AG20443 (cell line): ENCODE data around the gene RPS29.
A peak's percentile ranks its signal among the peaks of the same experiment; 100 is the strongest.

Source experiments
- DNase-seq: peaks from one replicate; pipeline ENCODE4 v3.0.0; 2012; ENCODE audit warnings: low spot score, mixed read lengths

Gene RPS29

GRCh38 chr14:49598189-49598484 is 12.0 kb upstream of the RPS29 start:
- no peak for DNase-seq

GRCh38 chr14:49594347-49595091 is 8.3 kb upstream of the RPS29 start:
- DNase-seq: peak; percentile 18

DNA sequence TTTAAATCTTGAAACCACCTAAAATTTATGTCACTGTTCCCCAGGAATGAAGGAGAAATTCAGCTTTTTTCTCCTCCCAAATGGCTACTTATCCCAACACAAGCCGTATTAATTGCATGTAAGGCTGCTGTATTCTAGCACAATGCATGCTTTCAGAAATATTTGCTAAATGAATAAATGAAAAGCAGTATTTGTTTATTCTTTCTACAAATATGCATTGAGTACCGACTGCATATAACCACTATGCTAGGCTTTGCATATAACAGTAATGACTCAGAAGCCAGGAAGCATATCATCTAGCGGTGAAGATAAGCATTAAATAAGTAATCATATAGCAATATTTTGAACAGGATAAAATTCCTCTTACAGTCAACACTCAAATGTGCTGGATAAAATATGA is 6.8 kb upstream of the RPS29 start:
- no peak for DNase-seq

DNA sequence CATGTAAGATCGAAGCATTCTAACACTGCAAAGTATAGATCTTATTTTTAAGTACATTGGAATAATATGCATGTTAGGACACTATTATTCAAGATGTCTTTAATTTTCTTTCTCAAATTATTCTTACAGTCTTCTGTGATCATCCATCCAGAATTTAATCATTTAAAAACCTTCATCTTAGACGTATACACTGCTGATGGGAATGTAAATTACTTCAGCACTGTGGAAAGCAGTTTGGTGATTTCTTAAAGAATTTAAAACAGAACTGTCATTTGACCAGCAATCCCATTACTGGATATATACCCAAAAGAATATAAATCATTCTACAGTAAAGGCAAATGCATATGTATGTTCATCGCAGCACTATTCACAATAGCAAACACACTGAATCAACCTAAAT is 3.2 kb upstream of the RPS29 start:
- no peak for DNase-seq

GRCh38 chr14:49586673-49587460 is 687 bp upstream of the RPS29 start:
- peak; percentile 54 for DNase-seq

GRCh38 chr14:49584981-49585640 is 1.1 kb downstream of the RPS29 start:
- peak; percentile 8 for DNase-seq

DNA sequence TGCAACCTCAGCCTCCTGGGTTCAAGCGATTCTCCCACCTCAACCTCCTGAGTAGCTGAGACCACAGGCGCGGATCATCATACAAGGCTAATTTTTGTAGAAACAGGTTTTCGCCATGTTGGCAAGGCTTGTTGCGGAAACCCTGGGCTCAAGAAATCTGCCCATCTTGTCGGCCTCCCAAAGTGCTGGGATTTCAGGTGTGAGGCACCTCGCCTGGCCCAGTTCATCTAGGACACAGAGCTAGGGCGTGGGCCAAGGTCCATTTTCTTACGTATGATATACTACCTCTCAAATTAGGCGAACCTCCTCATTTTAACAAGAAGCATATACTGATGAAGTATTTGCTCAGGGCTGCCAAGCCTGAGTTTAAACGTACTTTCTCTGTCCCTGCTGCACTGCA is 2.1 kb downstream of the RPS29 start:
- DNase-seq: no peak

GRCh38 chr14:49583629-49584028 is 2.6 kb downstream of the RPS29 start:
- DNase-seq: no peak

DNA sequence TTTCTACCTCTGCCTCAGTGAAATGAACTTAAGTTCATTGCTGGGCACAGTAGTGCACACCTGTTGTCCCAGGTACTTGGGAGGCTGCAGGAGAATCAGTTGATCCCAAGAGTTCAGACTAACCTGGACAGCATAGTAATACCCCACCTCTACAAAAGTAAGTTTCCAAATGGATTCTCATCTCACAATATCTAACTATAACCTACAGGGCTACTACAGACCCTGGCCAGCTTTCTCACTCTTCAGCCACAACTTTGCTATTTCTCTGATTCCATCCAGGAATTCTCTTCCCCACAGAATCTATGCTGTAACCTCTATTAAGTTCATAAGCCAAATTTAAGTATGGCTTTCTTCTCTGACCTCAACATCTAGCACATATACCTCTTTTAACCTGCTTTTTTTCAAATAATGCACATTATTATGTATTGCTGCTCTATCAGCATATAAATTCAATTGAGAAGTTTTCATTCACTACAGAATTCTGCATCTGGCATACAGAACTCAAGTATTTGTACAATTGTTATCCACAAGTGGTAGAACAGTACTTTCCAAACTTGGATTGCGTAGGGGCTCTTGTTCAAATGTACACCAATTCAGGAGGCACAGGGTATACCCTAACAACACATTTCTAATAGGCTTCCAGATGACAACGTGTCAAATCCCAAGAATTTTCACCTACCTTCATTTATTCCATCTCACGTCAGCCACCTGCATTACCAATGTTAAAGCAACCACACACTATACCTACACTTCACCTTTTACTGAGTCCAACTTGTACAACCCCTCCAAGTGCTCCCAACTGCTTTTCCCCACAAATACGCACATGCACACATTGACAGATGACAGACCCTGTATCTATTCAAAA is 3.8 kb downstream of the RPS29 start:
- DNase-seq: no peak

GRCh38 chr14:49581209-49582112 is 4.7 kb downstream of the RPS29 start:
- no peak for DNase-seq

GRCh38 chr14:49579841-49580240 is 6.3 kb downstream of the RPS29 start:
- DNase-seq: no peak

DNA sequence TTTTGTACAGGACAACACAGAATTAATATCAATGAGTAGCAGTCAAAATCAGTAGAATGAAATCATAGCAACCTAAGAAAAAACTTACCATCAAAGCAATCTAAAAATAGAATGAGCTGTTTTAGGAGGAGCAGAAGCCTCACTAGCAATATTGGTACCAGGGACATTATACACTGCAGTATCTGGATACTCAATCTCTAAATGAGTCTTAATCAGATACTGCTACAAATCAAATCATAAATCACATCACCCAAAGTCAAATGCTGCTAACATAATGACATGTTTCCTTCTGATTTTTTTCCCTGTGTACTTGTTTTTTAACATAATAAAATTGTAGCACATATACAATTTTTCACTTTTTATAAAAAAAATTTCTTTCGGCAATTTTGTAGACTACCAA is 8.0 kb downstream of the RPS29 start:
- no peak for DNase-seq

DNA sequence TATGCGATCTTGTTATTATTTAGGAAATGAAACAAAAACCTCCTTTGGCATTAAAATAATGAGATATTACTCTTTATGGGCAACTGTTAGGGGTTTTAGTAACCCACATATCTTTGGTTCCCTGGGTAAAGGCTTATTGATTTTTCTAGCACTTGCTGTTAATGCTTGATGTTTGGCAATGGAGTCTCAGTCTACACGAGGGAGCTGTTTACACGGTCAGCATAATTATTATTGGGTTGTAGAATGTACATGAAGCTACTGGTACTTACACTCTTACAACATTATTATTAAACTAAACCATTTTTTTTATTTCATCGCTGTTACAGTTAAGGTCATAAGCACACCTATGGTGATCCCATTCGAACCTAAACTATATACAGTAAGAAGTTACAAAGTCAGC is 12.1 kb downstream of the RPS29 start:
- DNase-seq: no peak

DNA sequence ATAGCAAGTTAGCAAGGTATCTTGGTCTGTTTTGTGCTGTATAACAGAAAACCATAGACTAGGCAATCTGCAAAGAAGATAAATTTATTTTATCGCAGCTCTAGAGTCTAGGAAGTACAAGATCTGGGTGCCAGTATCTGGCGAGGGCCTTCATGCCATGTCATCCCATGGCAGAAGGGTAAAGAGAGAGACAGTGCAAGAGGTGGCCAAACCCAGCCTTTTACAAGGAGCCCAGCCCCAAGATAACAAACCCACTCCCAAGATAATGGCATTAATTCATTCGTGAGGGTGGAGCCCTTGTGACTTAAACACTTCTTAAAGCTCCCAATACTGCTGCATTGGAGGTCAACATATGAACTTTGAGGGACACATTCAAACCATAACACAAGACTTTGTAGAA is 16.9 kb downstream of the RPS29 start:
- DNase-seq: no peak

DNA sequence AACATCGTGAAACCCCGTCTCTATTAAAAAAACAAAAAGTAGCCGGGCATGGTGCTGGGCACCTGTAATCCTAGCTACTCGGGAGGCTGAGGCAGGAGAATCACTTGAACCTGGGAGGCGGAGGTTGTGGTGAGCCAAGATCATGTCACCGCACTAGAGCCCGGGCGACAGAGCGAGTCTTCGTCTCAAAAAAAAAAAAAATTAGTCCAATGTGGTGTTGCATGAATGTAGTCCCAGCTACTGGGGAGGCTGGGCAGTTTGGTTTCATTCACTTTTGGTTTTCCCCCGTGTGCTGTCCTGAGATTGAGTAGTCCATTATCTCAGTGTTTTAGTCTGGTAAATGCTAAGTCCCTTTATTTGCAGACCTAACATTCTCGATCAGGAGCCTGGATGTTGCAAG is 19.5 kb downstream of the RPS29 start:
- DNase-seq: no peak

GRCh38 chr14:49559979-49560768 is 26.0 kb downstream of the RPS29 start:
- no peak for DNase-seq

DNA sequence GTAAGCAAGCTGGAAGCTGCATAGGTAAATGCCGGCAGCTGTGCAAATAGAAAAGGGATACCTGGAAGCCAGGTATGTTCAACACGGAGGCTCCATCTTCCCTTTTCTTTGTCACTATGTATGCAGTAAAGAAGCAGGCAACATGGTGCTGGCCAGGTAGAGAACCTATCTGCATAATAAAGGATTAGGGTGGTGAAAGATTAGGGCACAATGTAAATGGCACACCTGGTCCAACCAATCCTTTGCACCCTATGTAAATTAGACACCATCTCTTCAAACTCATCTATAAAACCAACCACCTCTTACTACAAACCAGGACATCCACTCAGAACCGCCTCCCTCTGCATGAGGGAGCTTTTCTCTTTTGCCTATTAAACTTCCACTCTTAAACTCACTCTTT is 32.3 kb downstream of the RPS29 start:
- no peak for DNase-seq

DNA sequence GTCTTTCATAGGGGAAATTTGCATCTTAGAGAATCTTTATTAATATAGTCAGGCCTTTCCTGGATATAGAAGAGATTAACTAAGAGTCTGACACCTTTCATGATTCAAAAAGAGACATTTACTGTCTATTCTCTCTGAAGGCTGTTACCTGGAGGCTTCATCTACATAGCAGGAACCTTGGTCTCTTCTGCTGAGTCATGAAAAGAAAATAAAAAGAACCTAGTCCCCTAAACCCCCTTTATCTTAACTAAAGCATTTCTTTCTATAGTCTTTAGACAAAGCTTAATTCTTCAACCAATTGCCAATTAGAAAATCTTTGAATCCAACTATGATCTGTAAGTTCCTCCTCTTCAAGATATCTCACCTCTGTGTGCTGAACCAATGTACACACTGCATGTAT is 33.1 kb downstream of the RPS29 start:
- no peak for DNase-seq

GRCh38 chr14:49551569-49551968 is 34.6 kb downstream of the RPS29 start:
- no peak for DNase-seq
